Measurements from ENCODE around the gene DNLZ.

- no peak for TF ChIP-seq CTCF (IDR thresholded peaks at IDR 0.05)
- no peak for TF ChIP-seq POLR2A (IDR thresholded peaks at IDR 0.05)
Measured at GRCh38 chr9:136325358-136325757, 38.2 kb downstream of the DNLZ start.

Measured in adrenal gland (tissue), 5 donors.